Nucleus accumbens (tissue), 56 donors: ENCODE measurements around the gene CEP57.
"Not testable (repeated sequence)": the region's sequence is repeated elsewhere in the genome, so short reads cannot be mapped to it uniquely, and the experiment has no call there.

Source experiments
- DNase-seq, 56 donors: peaks; one replicate each; lab custom pipeline; 2025; lab: John Stamatoyannopoulos, UW

The CEP57 gene

DNA sequence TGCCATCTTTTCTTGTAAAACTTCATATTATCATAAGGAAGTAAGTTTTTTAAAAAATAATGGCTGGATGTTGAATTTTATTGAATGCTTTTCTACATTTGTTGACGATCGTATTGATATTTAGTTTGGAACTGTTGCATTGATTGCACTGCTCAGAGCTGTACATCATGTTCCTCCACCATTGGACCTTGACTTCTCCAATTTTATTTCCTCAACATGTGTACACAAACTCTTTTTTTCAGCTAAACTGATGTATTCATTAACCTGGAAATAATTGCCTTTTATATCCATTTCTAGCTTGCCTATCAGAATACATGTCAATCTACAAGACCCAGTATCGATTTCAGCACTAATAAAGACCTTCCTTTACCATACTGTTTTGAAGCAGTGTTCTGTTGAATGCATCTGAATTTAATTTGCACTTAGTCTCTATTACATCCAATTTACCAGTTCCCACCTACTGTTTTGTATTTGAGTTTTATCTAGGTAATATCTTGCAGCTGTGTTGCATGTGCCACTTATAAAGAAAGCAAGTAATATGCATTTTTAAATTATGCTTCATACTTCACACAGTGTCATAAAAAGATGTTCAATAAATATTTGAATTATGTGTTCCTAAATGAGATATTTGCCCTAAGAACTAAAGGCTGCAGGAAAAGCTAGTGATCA is 5.5 kb downstream of the CEP57 start:
- no peak for DNase-seq

DNA sequence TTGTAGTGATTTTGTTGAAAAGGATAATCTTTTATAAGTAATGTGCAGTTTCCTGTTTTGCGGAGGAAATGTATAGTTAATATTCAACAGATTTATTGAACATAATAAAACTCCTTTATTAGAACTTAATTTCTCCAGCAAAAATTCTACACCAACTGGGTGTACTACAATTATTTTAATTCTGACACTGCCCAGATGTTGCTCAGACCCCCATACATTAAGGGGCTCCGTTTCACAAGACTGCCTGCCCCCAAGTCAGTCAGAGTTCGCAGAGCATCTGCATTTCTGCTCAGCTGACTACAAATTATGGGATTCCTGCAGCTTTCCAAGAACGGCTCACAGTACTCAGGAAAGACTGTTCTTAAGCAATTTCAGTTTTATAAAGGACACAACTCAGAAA is 6.2 kb downstream of the CEP57 start:
- DNase-seq = no peak

DNA sequence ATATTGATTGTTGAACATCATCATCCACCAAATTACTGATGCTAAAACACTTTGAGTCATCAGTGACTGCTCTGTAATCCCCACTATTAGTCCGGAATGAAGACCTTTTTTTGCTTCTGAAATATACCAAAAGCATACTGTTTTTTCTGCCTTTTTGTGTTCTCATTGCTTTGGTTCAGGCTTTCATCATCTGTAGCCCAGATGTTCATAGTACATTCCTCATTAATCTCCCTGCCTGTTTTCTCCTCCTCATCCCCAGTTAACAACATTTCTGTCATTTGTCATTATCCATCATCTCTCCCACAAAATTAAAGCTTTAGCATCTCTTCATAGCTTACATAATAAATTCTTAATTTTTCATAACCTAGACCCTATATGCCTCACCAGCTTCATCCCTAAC is 9.2 kb downstream of the CEP57 start:
- no peak for DNase-seq

DNA sequence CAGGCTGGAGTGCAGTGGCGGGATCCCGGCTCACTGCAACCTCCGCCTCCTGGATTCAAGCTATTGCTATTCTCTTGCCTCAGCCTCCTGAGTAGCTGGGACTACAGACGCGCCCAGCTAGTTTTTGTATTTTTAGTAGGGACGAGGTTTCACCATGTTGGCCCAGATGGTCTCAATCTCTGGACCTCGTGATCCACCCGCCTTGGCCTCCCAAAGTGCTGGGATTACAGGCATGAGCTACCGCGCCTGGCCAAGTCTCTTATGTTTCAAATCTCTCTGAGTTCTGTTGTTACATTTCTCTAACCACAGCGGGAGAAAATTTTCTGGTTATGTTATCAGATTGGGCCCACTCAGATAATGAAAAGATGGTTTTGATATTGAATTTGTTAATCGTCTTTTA is 10.1 kb downstream of the CEP57 start:
- DNase-seq = no peak

DNA sequence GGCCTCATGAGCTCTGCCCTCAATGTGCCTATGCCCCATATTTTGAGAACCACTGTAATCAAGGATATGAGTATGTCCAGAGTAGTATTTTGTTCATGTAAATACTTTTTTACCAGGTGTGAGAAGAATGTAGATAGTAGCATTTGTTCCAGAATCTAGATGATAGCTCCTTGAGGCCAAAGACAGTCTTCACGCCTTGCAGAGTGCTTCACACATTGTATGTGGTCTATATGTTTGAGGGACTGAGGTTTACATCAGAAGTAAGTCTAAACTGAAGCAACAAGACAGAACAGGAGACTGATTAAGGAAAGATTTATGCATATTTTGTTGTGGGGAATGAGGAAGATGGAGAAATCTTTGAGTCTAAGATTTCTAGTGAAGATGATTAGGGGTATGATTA is 12.5 kb downstream of the CEP57 start:
- no peak for DNase-seq

DNA sequence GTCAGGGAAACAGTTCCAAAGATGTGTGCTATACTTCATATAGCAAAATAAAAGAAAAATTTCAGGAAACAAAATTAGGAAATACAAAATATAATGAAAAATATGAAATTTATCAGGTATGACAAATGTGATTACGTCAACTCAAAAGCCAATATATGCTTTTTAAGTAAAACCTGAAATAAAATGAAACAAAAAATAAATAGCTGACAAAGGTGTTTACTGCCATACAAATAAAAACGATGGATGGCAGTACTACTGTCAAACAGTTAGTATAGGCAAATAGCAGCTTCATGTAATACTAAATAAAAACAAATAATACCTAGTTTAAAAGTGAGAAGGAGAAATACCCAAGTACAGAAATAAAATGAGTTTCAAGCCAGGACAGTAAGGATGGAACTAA is 13.7 kb downstream of the CEP57 start:
- no peak for DNase-seq

DNA sequence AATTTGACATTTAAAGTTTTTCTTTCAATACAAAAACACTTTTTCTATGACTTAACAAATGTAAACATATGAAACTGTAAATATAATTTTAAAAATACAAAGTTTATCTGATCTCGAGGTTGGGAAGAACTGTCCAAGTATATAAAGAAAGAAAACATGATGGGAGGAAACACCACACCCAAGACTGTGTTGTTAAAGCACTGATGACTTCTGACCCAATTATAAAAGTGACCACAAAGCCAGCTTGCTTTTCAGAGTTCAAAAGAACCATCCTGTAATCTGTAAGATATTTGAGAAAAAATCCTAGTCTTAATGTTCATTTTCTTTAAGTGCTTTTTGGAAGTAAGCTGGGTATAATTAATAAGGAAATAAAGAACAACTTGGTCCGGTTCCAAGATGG is 15.6 kb downstream of the CEP57 start:
- DNase-seq = no peak

DNA sequence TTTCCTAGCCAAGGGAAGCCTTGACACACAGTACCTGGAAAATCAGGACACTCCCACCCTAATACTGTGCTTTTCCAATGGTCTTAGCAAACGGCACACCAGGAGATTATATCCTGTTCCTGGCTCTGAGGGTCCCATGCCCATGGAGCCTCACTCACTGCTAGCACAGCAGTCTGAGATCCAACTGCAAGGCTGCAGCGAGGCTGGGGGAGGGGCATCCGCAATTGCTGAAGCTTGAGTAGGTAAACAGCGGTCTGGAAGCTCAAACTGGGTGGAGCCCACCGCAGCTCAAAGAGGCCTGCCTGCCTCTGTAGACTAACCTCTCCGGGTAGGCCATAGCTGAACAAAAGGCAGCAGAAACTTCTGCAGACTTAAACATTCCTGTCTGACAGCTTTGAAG is 16.2 kb downstream of the CEP57 start:
- DNase-seq = not testable (repeated sequence)

DNA sequence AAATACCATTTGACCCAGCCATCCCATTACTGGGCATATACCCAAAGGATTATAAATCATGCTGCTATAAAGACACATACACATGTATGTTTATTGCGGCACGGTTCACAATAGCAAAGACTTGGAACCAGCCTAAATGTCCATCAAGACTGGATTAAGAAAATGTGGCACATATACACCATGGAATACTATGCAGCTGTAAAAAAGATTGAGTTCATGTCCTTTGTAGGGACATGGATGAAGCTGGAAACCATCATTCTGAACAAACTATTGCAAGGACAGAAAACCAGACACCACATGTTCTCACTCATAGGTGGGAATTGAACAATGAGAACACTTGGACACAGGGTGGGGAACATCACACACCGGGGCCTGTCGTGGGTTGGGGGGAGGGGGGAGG is 20.8 kb downstream of the CEP57 start:
- not testable (repeated sequence) for DNase-seq

DNA sequence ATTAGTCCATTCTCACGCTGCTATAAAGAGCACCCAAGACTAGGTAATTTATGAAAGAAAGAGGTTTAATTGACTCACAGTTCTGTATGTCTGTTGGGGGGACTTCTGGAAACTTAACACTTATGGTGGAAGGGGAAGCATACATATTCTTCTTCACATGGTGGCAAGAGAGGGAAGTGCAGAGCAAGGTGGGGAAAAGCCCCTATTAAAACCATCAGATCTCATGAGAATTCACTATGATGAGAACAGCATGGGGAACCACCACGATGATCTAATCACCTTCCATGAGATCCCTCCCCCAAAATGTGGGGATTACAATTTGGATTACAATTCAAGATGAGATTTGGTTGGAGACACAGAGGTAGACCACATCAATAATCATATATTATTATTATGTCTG is 25.7 kb downstream of the CEP57 start:
- no peak for DNase-seq

DNA sequence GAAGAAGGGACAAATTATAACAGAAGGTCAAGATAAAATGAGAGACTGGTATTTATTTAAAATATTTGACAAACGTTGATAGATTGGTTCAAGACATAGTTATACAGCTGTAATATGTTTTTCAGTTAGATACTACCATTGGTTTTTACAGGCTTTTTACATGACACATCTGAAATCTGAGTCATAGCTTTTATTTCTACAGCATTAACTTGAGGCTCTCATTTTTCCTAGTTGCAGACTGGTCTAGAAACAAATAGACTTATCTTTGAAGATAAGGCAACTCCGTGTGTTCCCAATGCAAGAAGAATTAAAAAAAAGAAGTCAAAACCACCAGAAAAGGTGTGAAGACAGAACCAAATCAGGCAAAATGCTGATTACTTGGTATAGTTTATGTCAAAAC is 31.3 kb downstream of the CEP57 start:
- DNase-seq = no peak

DNA sequence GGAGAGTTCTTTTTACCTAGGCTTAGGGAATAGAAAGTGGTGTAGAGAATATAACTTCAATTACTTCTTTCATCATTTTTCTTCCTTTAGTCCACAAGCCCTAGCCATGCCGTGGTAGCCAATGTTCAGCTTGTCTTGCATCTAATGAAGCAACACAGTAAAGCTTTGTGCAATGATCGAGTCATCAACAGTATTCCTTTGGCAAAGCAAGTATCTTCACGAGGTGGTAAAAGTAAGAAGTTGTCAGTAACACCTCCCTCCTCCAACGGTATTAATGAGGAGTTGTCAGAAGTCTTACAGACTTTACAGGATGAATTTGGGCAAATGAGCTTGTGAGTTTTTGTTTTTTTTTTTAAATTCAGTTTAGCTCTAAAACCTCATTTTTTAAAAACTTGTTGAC is 37.4 kb downstream of the CEP57 start:
- DNase-seq = no peak

DNA sequence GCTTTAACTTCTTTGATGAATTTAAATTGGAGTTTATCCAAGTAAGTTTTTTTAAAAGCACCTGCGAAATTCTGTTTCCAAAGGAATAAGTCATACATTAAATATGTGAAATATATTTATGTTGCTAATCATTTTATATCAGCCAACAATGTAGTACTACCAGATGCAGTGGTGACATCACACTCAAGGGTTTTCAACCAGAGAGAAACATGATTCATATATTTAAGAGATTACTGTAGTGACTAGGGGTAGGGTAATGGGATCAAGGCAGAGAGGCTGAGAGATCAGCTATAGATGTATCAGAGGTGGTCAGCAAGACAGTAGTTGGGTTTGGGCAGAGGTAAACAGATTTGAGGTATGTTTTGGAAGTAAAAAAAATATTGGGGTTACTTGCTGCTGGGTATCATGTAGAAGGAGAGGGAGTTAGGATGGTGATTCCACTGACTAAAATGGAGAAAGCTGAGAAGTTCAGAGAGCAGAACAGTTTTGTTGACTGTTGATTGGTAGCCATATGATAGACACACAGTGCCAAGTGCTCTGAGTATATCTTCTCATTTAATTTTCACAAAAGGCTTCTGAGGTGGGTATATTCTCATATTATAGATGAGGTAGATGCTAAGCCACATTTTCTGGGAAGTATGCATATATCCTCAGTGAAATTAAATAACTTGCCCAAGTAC is 39.4 kb downstream of the CEP57 start:
- DNase-seq = no peak

DNA sequence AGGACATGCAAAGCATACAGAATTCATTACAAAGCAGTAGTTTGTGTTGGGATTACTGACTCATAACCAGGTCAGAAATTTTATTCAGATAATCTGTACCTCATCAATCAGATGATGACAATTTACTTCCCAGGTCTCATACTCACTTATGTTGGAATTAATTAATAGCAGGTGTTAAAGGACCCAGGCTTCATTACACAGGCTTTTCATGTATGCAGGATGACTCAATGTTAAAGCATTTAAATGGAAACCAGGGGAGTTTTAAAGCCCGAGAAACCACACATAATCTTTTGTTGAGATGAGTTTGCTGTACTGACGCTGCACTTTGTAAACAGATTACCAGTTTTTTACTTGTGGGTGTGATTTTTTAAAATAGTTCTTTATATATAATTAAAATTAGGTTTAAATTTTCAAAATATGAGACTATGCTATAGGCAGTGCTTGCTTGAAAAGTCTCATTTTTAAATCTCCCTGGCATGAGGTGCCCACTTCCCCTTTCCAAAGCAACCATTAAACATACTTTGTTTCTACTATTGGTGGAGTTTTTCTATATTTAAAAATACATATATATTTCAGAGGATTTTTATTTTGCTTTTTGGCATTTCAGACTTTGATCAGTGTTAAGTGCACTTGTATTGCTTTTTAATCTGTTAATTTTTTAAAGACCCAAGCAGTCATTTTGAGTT is 41.0 kb downstream of the CEP57 start:
- DNase-seq = no peak

DNA sequence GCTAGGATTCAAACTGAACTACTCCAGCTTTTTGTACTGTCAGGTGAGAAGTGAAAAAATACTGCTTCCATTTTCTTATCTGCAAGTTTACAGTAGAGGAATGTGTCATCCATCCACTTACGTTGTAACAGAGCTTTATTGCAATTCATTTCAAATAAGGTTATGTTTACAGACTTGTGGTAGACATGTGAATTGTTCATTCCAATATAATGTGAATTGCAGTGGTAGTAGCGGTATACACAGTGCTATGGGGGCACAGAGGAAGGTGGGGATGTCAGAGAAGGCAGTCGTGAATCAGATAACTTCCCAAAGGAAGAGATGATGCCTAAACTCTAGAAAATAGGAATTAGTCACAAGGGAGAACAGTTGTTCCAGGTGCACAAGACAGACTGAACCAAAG is 42.5 kb downstream of the CEP57 start:
- DNase-seq = no peak

DNA sequence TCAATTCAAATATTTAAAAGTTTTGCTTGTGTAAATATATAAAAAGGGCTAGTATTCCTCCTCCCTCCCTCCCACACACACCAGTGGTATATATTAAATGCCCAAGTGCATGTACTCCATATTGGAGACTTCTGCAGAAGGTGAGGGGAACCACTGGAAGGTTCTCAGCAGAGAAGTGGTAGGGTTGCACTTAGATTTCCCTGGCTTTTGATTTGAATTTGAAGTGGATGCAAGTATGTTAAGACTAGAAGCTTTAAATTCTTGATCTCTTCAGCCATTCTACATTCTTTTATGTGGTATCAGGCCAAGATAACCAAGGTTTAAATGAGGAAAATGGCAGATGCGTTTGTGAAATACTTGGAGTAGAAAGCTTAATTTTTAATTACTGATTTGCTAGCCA is 43.1 kb downstream of the CEP57 start:
- no peak for DNase-seq

DNA sequence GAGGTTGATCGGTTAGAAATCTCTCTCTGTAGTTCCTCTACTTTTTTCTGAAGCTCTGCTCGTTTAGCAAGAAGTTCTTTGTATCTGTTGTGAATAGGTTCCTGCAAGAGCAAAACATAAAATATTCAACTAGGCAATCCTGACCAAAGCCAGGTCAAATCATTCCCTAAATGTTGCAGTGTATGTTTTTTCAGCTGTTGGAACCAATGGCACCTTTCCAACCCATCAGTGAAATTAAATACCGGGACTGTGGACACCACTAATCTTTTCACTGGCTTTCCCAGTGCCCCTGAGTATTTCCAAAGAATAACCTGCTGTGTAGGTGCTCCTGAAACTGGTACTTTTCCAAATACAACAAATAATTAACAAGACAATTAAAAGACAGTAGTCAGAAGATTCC is 45.1 kb downstream of the CEP57 start:
- DNase-seq = no peak

DNA sequence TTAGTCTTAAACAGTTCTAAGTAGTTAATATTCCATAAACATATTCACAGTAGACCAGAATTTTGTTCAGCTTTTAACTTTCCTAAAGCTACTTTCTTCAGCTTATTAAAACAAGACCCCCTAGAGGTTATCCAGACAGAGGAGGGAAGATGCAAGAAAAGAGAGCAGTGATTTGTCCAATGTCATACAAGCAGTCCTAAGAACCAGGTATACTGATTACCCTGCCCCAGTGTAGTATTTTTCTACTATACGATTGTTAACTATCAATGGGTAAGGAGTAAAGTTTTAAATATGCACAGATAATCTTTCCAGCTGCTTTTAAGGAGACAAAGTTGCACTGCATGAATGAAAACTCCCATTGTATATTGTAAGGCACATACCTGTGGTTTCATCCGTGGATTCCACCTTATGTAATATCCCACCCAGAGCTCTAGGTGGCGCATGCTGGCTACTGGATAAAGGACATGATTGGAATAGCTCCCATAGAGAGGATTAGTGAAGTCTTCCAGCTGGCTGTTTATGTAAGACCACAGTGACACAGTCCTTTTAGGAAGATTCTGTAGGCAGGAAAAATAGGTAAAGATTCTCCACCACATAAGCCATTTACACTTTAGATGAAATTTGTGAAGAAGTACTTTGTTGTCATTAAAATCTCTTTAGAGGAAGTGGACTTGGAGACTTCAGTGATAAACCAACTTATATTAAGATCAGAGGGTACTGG is 45.6 kb downstream of the CEP57 start:
- peak in 36 of 56 donors; percentile 1 to 65 (median 20) for DNase-seq

DNA sequence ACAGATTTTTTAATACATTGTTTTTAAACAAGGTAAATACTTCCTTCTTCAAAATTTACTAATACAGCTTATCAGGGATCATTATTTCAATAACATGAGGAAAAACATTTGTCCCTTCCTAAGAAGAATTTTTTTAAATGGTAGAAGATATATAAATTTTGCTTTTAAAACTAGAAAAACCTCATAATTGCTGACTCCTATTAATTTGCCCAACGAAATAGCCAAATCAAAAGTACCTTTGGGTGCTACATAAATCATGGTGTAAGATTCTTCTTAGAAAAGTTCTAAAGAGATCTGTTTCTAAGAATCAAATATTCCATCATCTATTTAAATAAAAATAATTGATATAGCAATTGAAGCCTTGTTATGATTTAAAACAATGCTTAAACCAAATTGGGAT is 54.9 kb downstream of the CEP57 start:
- DNase-seq = no peak

DNA sequence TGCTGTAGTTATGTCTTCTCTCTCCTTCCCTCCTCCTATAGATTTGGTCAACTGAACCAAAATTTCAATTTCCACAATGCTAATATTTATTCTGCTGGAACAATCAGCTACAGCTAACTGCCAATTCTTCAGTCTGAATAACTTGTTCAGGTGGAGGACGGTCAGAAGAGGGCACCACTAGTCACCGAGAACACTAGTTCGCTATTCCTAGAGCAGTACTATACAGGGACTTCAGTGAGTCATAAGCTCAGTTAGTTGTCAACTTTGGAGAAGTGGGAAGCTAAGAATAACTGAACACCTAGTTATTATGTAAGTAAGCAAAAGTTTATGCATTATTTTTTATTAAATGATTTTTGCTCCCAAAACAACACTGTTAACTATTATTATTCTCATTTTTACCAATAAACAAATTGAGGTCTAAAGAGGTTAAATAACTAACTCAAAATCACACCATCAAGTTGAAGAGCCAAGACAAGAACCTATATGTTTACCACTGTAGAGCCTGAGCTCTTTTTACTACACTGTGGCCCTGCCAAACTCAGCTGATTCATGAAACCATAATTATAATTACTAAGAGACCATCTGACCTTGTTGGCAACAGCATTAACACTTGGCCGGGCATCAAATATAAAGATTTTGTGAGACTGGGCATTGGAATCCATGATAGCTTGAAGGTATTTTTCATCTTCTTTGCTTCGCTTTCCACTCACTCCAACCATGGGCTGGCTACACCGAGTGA is 59.0 kb downstream of the CEP57 start:
- DNase-seq = peak in 36 of 56 donors; percentile 3 to 72 (median 34)

DNA sequence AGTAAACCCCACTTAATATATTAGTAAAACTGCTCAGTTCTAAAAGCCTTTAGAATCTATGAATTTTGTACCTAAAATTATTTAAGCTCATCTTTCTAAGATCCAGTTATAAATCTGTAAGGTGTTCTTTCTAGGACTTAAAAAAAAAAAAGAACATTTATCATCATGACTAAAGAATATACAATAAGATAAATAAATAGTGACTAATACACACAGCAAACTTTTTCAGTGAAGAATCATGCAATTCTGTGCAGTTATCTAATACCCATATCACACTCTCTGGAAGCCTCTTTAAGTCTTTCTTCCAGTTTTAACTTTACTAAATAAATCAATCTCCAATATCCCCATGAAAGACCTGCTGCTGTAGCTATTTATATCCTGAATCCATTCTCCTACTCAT is 59.8 kb downstream of the CEP57 start:
- DNase-seq = no peak
